CD4-positive, alpha-beta T cell (primary cell): ENCODE results near the gene C12orf60. TPM values are rescaled to one million over a fixed set of nuclear protein-coding genes. Genes with fewer than 3 reads are reported as not detected.

Experiments
- ATAC-seq: fragments of 200-7000 bp; cut with Tn5 transposase; one replicate; pipeline ENCODE4 v1.10.0; 2022; ENCODE audit warnings: mild to moderate bottlenecking; ENCODE audit not compliant: poor library complexity
- CTCF ChIA-PET: fragments of 350-600 bp; sonication (Branson Sonifier 250); formaldehyde crosslinking; loops from one replicate; lab custom pipeline; 2021; ENCODE audit warnings: antibody characterized with exemption, inconsistent platforms; lab: Charles Lee
- POLR2A ChIA-PET: fragments of 350-600 bp; sonication (Branson Sonifier 250); formaldehyde crosslinking; loops from one replicate; lab custom pipeline; 2021; ENCODE audit warnings: antibody characterized with exemption, inconsistent platforms; lab: Charles Lee
- DNase-seq, 14 experiments: peaks; one replicate each; pipeline ENCODE4 v3.0.0-alpha.2; 2013 to 2020; ENCODE audit warnings: mixed read lengths in 2 of 14
- H3K27ac ChIP-seq, 2 donors: one replicate each; pipeline versions ENCODE4 v1.5.1 to v1.7.0; 2013; ENCODE audit warnings: low read length in 2 of 2, low read depth in 1 of 2, mild to moderate bottlenecking in 1 of 2
- H3K27me3 ChIP-seq, 2 experiments: 1 replicate in 1 of 2; 2 replicates in 1 of 2; pipeline versions ENCODE4 v1.6.1 to v1.7.0; 2013; ENCODE audit warnings: low read length in 2 of 2, control low read depth in 1 of 2, mild to moderate bottlenecking in 1 of 2, moderate library complexity in 1 of 2; ENCODE audit not compliant: insufficient read depth in 2 of 2, control insufficient read depth in 1 of 2
- H3K36me3 ChIP-seq: one replicate; pipeline ENCODE4 v1.6.1; 2013; ENCODE audit warnings: low read length, control low read depth; ENCODE audit not compliant: insufficient read depth
- H3K4me1 ChIP-seq: one replicate; pipeline ENCODE4 v1.6.1; 2013; ENCODE audit warnings: low read length, control low read depth; ENCODE audit not compliant: insufficient read depth
- H3K4me3 ChIP-seq: one replicate; pipeline ENCODE4 v1.5.1; 2013; ENCODE audit warnings: mild to moderate bottlenecking, low read length, moderate library complexity
- H3K9me3 ChIP-seq, 2 experiments: 1 replicate in 1 of 2; 2 replicates in 1 of 2; pipeline versions ENCODE4 v1.6.1 to v1.7.0; 2013; ENCODE audit warnings: low read length in 2 of 2, mild to moderate bottlenecking in 2 of 2, control low read depth in 1 of 2, moderate library complexity in 1 of 2; ENCODE audit not compliant: control insufficient read depth in 1 of 2, insufficient read depth in 1 of 2
- H3K27ac Mint-ChIP-seq: one replicate; pipeline ENCODE4 v1.8.0; 2020; ENCODE audit warnings: mixed read lengths
- H3K27me3 Mint-ChIP-seq: one replicate; pipeline ENCODE4 v1.8.0; 2021; ENCODE audit warnings: mixed read lengths
- H3K36me3 Mint-ChIP-seq: one replicate; pipeline ENCODE4 v1.8.0; 2021; ENCODE audit warnings: low read depth, mixed read lengths
- H3K4me1 Mint-ChIP-seq: one replicate; pipeline ENCODE4 v1.8.0; 2021; ENCODE audit warnings: low read depth, mixed read lengths
- H3K4me3 Mint-ChIP-seq: one replicate; pipeline ENCODE4 v1.8.0; 2020; ENCODE audit warnings: mild to moderate bottlenecking, mixed read lengths
- H3K9me3 Mint-ChIP-seq: one replicate; pipeline ENCODE4 v1.8.0; 2020; ENCODE audit warnings: mixed read lengths
- CTCF ChIP-seq: fragments of 200-600 bp; IDR thresholded peaks from one replicate; pipeline ENCODE4 v1.8.0; 2022; ENCODE audit warnings: antibody characterized with exemption, mild to moderate bottlenecking
- intact Hi-C, 2 experiments: fragments of 100-400 bp; cut with DNase I in 1 of 2; cut with micrococcal nuclease in 1 of 2; formaldehyde crosslinking; loops; one replicate each; pipeline versions ENCODE4 v1.15.1 to v1.9.0; 2023 to 2025; cut with DNase I, micrococcal nuclease
- total RNA-seq, 174 experiments: library from RNA in 2 of 174; stranded (reverse) in 2 of 174; gene quantifications; one replicate each; pipeline ENCODE4 v1.2.3 and lab custom pipeline; 2021 to 2026

Gene C12orf60
- total RNA-seq, 2 experiments from 2014 or later = 0.11 to 0.22 TPM

- CTCF ChIA-PET = no interaction called here
- no peaks in the 10 kb centered on the region for H3K27me3 ChIP-seq
- DNase-seq (no peak), ATAC-seq (no peak)
- no peak overlapping the region for H3K27ac ChIP-seq
- H3K27me3 Mint-ChIP-seq = no peaks in the 10 kb centered on the region
- H3K9me3 Mint-ChIP-seq = no peaks in the 10 kb centered on the region
- POLR2A ChIA-PET = no interaction called here
- no peak overlapping the region for H3K4me3 ChIP-seq
- TF ChIP-seq CTCF = no peak
- intact Hi-C loops = no loop called here
- H3K4me3 Mint-ChIP-seq = no peak overlapping the region
- H3K4me1 ChIP-seq = no peaks in the 10 kb centered on the region
- no peak overlapping the region for H3K27ac Mint-ChIP-seq
- no peaks in the 10 kb centered on the region for H3K9me3 ChIP-seq
- H3K36me3 ChIP-seq = no peaks in the 10 kb centered on the region
- no peaks in the 10 kb centered on the region for H3K36me3 Mint-ChIP-seq
- no peaks in the 10 kb centered on the region for H3K4me1 Mint-ChIP-seq
Measured at GRCh38 chr12:14852880-14853279, 49.4 kb downstream of the C12orf60 start.

- H3K36me3 Mint-ChIP-seq = no peaks in the 10 kb centered on the region
- H3K27ac ChIP-seq = no peak overlapping the region
- H3K4me1 Mint-ChIP-seq = no peaks in the 10 kb centered on the region
- DNase-seq (no peak), ATAC-seq (no peak)
- no peaks in the 10 kb centered on the region for H3K9me3 ChIP-seq
- ChIA-PET POLR2A (no interaction called here), CTCF (no interaction called here)
- H3K36me3 ChIP-seq = no peaks in the 10 kb centered on the region
- intact Hi-C loops = no loop called here
- no peak overlapping the region for H3K4me3 ChIP-seq
- no peak for TF ChIP-seq CTCF
- H3K9me3 Mint-ChIP-seq = no peaks in the 10 kb centered on the region
- no peak overlapping the region for H3K4me3 Mint-ChIP-seq
- H3K27me3 Mint-ChIP-seq = no peaks in the 10 kb centered on the region
- H3K4me1 ChIP-seq = no peaks in the 10 kb centered on the region
- no peak overlapping the region for H3K27ac Mint-ChIP-seq
- H3K27me3 ChIP-seq = no peaks in the 10 kb centered on the region
Measured at GRCh38 chr12:14853961-14854360, 50.5 kb downstream of the C12orf60 start.

GRCh38 chr12:14854586-14855183 lies 51.2 kb downstream of the C12orf60 start:
- no peak for ATAC-seq
- Mint-ChIP-seq H3K4me1 (no peaks in the 10 kb centered on the region), H3K27ac (no peak overlapping the region), H3K4me3 (no peak overlapping the region), H3K36me3 (peaks cover 6% of the 10 kb centered on the region), H3K27me3 (no peaks in the 10 kb centered on the region), H3K9me3 (peaks cover 2% of the 10 kb centered on the region)
- ChIA-PET CTCF (no interaction called here), POLR2A (no interaction called here)
- Histone ChIP-seq H3K4me3 (no peak overlapping the region), H3K9me3 (no peaks in the 10 kb centered on the region), H3K4me1 (no peaks in the 10 kb centered on the region), H3K27ac (no peak overlapping the region), H3K27me3 (no peaks in the 10 kb centered on the region), H3K36me3 (no peaks in the 10 kb centered on the region)
- no peak for DNase-seq
- no peak for TF ChIP-seq CTCF
- intact Hi-C loops = no loop called here
